Ovary (tissue), 9 donors: ENCODE data around the gene NR4A2. TPM values are rescaled to one million over a fixed set of nuclear protein-coding genes. Genes with fewer than 3 reads are reported as not detected.

ENCODE experiments used
- DNase-seq, 5 donors: peaks; one replicate each; pipeline ENCODE4 v3.0.0-alpha.2; 2019 to 2020
- H3K27ac ChIP-seq, 2 donors: fragments of 200-600 bp; one replicate each; pipeline versions ENCODE4 v1.5.1 to v1.8.0; 2019 to 2022
- H3K27me3 ChIP-seq: fragments of 200-600 bp; one replicate; pipeline ENCODE4 v1.8.0; 2022
- H3K36me3 ChIP-seq: fragments of 200-600 bp; sonication (generic); one replicate; pipeline ENCODE4 v1.5.1; 2019
- H3K4me1 ChIP-seq: one replicate; pipeline ENCODE4 v1.8.1; 2013; ENCODE audit warnings: mild to moderate bottlenecking, moderate library complexity; ENCODE audit not compliant: insufficient read depth
- H3K4me3 ChIP-seq: fragments of 200-600 bp; sonication (generic); one replicate; pipeline ENCODE4 v1.5.1; 2017
- H3K9me3 ChIP-seq, 2 donors: fragments of 200-600 bp in 1 of 2; sonication (generic) in 1 of 2; one replicate each; pipeline versions ENCODE4 v1.5.1 to v1.8.1; 2013 to 2019; ENCODE audit warnings: mild to moderate bottlenecking in 1 of 2, moderate library complexity in 1 of 2
- EP300 ChIP-seq: sonication (generic); formaldehyde crosslinking; IDR thresholded peaks from one replicate; pipeline ENCODE4 v1.6.1; 2017; ENCODE audit warnings: antibody characterized with exemption
- POLR2A ChIP-seq: fragments of 450-650 bp; IDR thresholded peaks from one replicate; pipeline ENCODE4 v1.6.1; 2017; ENCODE audit warnings: antibody characterized with exemption, mild to moderate bottlenecking, moderate library complexity
- WGBS, 3 donors: extraction: QIAGEN DNeasy Blood & Tissue Kit in 1 of 3; methylation state at CpG; one replicate each; pipeline versions ENCODE4 v1.1.5 to v1.1.7; 2013 to 2017; 5-methylcytosine and 5-hydroxymethylcytosine counted together
- intact Hi-C, 4 donors: fragments of 100-400 bp; cut with DNase I; formaldehyde crosslinking; loops; one replicate each; pipeline versions ENCODE4 v1.11.0 to v1.15.1; 2022 to 2023
- polyA plus RNA-seq, 2 donors: library from polyadenylated mRNA; stranded (reverse); fragments of 200-250 nt in 1 of 2; fragments of 350-450 nt in 1 of 2; fragmentation: Illumina TruSeq in 1 of 2; extraction: RNeasy Lipid Tissue Mini Kit (QIAGEN cat#74804) in 1 of 2; gene quantifications; one replicate each; pipeline ENCODE4 v1.2.3, GENCODE V29; 2013 to 2014
- total RNA-seq, 7 donors: library from RNA; depleted of rRNA in 2 of 7; stranded (reverse); fragments of >200 nt in 2 of 7; fragmentation: NEBNext Ultra II Directional in 3 of 7; extraction: Animal tissue kit (Norgen Biotek cat#: 25700) in 3 of 7; gene quantifications; one replicate each; pipeline versions ENCODE4 v1.1.0 to v1.2.4, GENCODE V29; 2016 to 2023
- TF ChIP-seq, protein P1 (sequence below), 3 donors: fragments of 450-650 bp in 2 of 3; fragments of 200-600 bp in 1 of 3; IDR thresholded peaks; one replicate each; pipeline versions ENCODE4 v1.5.1 to v1.8.0; 2016 to 2022; ENCODE audit warnings: antibody characterized with exemption in 3 of 3, mild to moderate bottlenecking in 1 of 3
- donor health status: DM: no; HTN: no; CAD: no; lungs with moderate emphysema.
- donor health status: DM: no; HTN: no; CAD: no.
- donor health status: Bipolar disorder and iron deficiency.
- donor health status: DM: yes; HTN: yes; CAD: no.
- donor health status: DM: no; HTN: no; CAD: no.
- donor health status: DM: yes; HTN: yes; CAD: no.

NR4A2 gene
- total and polyA plus RNA-seq, 9 donors = 4.4 to 259 (median 45.6) TPM

DNA sequence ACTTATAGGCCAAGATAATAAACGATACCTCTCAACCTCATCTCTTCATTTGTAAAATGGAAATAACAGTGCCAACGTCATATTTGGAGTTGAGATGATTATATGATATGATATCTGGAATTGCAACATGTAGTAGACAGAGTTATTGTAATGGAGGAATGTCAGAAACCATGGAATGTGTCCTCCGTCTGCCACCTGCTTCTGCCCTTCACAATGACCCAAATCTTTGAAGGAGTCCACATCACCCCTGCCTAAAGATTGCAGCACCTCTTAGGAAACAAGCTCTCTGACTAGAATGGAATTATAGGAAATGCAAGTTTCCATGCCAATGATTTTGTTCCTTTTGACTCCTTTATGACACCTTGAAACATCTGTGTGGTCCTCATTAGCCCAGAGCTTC, 14.9 kb downstream of the NR4A2 start:
- DNase-seq = no peak
- no peaks in the 10 kb centered on the region for H3K27me3 ChIP-seq
- no peaks in the 10 kb centered on the region for H3K9me3 ChIP-seq
- intact Hi-C loops = no loop called here
- TF ChIP-seq, protein P1, sequence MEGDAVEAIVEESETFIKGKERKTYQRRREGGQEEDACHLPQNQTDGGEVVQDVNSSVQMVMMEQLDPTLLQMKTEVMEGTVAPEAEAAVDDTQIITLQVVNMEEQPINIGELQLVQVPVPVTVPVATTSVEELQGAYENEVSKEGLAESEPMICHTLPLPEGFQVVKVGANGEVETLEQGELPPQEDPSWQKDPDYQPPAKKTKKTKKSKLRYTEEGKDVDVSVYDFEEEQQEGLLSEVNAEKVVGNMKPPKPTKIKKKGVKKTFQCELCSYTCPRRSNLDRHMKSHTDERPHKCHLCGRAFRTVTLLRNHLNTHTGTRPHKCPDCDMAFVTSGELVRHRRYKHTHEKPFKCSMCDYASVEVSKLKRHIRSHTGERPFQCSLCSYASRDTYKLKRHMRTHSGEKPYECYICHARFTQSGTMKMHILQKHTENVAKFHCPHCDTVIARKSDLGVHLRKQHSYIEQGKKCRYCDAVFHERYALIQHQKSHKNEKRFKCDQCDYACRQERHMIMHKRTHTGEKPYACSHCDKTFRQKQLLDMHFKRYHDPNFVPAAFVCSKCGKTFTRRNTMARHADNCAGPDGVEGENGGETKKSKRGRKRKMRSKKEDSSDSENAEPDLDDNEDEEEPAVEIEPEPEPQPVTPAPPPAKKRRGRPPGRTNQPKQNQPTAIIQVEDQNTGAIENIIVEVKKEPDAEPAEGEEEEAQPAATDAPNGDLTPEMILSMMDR (IDR thresholded peaks at IDR 0.05) = no peak
- TF ChIP-seq EP300 = no peak
- no peak for TF ChIP-seq POLR2A
- H3K4me1 ChIP-seq = peaks cover 5% of the 10 kb centered on the region
- no peak overlapping the region for H3K27ac ChIP-seq
- no peak overlapping the region for H3K4me3 ChIP-seq
- H3K36me3 ChIP-seq = no peaks in the 10 kb centered on the region
- WGBS, 3 donors = 85 to 94% (median 89%) methylated on average over 3 of the region's 3 CpGs

GRCh38 chr2:156311976-156312375, 20.5 kb downstream of the NR4A2 start:
- intact Hi-C loops = no loop called here
- WGBS, 3 donors = 71 to 73% (median 72%) methylated on average over 2 of the region's 2 CpGs
- no peak for TF ChIP-seq EP300
- TF ChIP-seq, protein P1 (IDR thresholded peaks at IDR 0.05) = no peak
- TF ChIP-seq POLR2A = no peak
- H3K4me3 ChIP-seq = no peak overlapping the region
- no peaks in the 10 kb centered on the region for H3K9me3 ChIP-seq
- H3K36me3 ChIP-seq = no peaks in the 10 kb centered on the region
- no peak for DNase-seq
- no peak overlapping the region for H3K27ac ChIP-seq
- no peaks in the 10 kb centered on the region for H3K4me1 ChIP-seq
- H3K27me3 ChIP-seq = no peaks in the 10 kb centered on the region

GRCh38 chr2:156310773-156311172, 21.7 kb downstream of the NR4A2 start:
- intact Hi-C loops = no loop called here
- Histone ChIP-seq H3K4me1 (no peaks in the 10 kb centered on the region), H3K9me3 (no peaks in the 10 kb centered on the region), H3K27ac (no peak overlapping the region), H3K4me3 (no peak overlapping the region), H3K27me3 (no peaks in the 10 kb centered on the region), H3K36me3 (no peaks in the 10 kb centered on the region)
- DNase-seq = no peak
- TF ChIP-seq POLR2A = no peak
- TF ChIP-seq, protein P1 (IDR thresholded peaks at IDR 0.05) = no peak
- TF ChIP-seq EP300 = no peak

DNA sequence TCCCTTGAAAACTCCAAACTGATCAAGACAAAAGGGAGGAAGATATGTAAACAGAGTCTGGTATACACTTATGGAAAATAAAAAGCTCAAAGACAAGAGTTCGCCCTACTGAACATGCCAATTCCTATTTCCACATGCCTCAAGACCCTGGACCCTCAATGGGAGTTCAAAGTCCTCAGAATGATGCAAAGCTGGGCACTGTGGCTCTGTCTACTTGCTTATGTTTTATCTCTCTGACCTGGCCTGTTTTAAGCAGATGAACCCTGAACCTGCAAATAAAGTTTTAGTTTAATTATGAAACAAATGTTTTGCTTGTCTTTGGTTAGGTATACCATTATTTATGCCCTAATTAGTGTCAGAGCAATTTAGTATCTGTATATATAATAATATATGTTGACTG, 22.6 kb downstream of the NR4A2 start:
- Histone ChIP-seq H3K36me3 (no peaks in the 10 kb centered on the region), H3K4me3 (no peak overlapping the region), H3K4me1 (no peaks in the 10 kb centered on the region), H3K9me3 (no peaks in the 10 kb centered on the region), H3K27me3 (no peaks in the 10 kb centered on the region), H3K27ac (no peak overlapping the region)
- TF ChIP-seq, protein P1 (IDR thresholded peaks at IDR 0.05) = no peak
- TF ChIP-seq EP300 (no peak), POLR2A (no peak)
- intact Hi-C loops = no loop called here
- WGBS, 3 donors = 93 to 97% (median 96%) methylated on average over 1 of the region's 1 CpG
- DNase-seq = no peak

DNA sequence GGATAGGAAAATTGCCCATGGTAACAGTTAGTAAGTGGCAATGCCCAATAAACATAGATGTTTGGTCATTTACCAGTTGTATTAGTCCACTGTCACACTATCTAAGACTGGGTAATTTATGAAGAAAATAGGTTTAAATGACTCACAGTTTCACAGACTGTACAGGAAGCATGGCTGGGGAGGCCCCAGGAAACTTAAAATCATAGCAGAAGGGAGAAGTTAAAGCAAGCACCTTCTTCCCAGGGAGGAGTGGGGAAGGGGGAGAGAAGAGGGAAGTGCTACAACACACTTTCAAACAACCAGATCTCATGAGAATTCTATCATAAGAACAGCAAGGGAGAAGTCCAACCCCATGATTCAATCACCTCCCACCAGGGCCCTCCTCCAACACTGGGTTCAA, 23.4 kb downstream of the NR4A2 start:
- no peaks in the 10 kb centered on the region for H3K9me3 ChIP-seq
- no peak for TF ChIP-seq EP300
- TF ChIP-seq POLR2A = no peak
- TF ChIP-seq, protein P1 (IDR thresholded peaks at IDR 0.05) = no peak
- no peak overlapping the region for H3K27ac ChIP-seq
- no peak for DNase-seq
- H3K36me3 ChIP-seq = no peaks in the 10 kb centered on the region
- H3K4me1 ChIP-seq = no peaks in the 10 kb centered on the region
- no peaks in the 10 kb centered on the region for H3K27me3 ChIP-seq
- intact Hi-C loops = no loop called here
- H3K4me3 ChIP-seq = no peak overlapping the region
